HG03108 (cell line): ENCODE results near the gene PPIL6.

ENCODE experiments used
- ATAC-seq: cut with Tn5 transposase; IDR thresholded peaks from one replicate; pipeline ENCODE4 v1.9.1; 2021; ENCODE audit warnings: moderate library complexity; ENCODE audit not compliant: unreplicated experiment

Gene PPIL6

DNA sequence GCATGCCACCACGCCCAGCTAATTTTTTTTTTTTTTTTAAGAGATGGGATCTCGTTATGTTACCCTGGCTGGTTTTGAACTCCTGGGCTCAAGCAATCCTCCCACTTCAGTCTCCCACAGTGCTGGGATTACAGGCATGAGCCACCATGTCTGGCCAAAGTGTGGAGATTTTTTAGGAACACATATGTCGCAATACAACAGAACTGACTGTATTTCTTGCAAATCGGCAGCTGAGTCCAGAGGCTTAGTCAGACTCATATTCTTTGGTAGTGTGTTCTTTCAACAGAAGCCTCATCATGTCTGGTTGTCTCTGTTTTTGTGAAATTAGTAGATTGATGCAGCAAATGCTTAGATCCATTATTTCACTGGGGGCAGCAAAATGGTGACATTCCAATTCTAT lies 34.2 kb downstream of the PPIL6 start:
- no peak for ATAC-seq

- ATAC-seq: no peak
Measured at GRCh38 chr6:109397020-109397419, 43.4 kb downstream of the PPIL6 start.

DNA sequence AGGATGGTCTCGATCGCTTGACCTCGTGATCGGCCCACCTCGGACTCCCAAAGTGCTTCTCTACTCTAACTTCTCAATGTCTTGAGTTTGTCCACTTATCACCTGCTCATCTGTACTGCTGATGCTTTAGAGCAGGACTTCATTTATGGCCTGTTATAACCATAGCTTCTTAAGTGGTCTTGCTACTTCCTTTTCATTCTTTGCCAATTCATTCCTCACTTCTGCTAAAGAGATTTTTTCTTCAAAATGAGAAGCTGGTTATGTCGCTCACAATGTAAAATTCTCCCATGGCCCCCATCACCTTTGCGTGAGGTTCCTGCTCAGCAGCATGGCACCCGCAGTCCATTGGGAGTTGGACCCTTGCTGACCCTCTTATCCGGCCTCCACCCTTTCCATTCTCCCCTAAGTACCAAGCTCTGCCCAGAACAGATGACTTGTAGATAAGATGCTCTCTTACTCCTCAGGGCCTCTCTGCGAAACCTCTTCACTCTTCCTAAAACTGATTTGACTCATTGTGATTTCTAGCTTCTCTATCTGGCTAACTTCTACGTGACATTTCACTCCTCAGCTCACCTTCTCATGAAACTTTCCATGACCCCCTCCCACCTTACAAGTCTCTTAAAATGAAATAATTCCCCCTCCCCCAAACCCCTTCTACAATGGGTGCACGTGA lies 44.2 kb downstream of the PPIL6 start:
- ATAC-seq: no peak

- ATAC-seq: no peak
Measured at GRCh38 chr6:109393886-109394281, 46.5 kb downstream of the PPIL6 start.

DNA sequence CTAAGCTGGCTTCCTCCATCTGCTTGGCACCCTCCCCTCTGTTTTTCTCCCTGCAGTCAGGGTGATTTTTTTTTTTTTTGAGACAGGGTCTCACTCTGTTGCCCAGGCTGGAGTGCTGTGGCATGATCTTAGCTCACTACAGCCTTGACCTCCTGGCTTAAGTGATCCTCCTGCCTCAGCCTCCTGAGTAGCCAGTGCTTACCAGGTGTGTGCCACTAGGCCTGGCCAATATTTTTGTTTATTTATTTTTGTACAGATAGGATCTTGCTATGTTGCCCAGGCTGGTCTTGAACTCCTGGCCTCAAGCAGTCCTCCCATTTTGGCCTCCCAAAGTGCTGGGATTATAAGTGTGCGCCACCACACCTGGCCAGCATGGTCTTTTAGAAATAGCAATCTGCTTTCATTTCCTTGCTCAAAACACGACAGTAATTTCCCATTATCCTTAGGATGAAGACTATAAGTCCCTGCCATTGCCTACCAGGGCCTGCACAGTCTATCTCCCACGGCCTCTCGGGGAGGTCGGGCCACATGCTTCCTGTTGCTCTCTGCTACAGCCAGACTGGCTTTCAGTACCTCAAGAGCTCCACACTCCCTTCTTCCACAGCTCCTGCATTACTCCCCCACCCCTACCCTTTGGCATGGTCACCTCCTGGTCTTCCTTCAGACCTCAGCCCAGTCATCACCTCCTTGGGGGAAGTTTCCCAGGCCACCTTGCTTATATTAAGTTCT lies 47.1 kb downstream of the PPIL6 start:
- no peak for ATAC-seq

DNA sequence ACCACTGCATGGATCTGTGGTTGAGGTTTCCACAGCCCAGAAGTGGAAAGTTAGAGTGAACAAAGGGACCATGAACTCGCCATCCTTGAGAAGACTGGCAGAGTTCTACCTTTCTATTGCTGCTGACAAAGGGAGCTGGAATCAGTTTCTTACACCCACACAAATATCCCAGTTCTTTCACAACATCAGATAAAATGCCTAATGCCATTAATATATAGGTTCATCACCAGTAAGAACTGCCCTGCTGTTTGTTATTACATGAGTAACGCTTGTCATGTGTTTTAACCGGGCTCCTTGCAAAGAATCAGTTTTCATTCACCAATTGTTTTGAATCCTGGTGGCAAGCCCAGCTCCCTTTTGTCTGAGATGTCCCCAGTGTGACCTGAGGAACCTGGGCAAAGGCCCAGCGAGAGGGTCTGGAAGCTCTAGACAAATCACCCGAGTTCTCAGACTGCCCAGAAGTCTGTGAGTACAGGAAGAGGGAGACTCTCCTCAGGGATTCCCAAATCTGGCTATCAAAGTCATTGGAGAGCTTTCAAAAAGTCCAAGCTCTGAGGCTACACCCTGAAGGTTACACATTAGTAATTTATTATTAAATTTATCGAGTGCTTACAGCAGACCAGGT lies 50.7 kb downstream of the PPIL6 start:
- ATAC-seq: no peak

DNA sequence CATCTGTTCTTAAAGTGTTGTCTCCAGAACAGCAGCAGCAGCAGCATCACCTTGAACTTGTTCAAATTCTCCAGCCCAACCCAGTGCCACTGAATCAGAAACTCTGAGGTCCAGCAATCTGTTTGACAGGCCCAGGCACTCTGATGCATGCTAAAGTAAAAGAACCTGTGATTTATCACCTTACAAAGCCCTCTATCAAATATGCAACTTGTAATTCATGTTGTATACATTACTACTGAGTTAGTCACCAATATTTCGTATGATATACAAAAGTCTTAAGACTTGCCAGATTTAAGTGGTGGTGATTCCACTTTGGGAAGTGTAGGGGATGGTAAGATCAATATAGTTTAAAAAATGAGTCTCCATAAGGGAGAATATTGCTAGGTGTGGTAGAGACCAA lies 52.2 kb downstream of the PPIL6 start:
- no peak for ATAC-seq

DNA sequence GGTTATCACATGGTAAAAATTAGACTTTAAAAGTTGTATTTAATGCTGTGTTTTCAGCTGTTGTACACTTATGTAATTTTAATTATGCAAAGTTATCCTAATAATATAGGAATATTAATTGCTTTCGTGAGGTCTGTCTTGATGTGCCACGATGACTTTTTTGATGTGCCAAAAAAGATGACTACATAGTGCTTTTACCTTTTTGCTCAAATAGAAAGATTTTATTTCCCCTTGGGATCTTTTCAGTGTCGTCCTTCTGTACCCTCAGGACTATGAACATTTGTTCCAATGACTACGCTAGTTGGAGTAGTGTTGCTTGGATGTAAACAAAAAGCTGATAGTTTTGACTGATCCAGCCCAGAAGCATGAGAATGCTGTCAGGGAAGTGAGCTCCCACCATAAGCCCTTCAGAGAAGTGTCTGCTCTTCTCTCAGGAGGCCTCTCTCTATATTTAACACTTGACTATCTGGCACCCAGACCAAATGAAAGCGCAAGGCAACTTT lies 56.9 kb downstream of the PPIL6 start:
- no peak for ATAC-seq

- ATAC-seq: peak; percentile 56
Measured at GRCh38 chr6:109382576-109383437, 57.6 kb downstream of the PPIL6 start.

DNA sequence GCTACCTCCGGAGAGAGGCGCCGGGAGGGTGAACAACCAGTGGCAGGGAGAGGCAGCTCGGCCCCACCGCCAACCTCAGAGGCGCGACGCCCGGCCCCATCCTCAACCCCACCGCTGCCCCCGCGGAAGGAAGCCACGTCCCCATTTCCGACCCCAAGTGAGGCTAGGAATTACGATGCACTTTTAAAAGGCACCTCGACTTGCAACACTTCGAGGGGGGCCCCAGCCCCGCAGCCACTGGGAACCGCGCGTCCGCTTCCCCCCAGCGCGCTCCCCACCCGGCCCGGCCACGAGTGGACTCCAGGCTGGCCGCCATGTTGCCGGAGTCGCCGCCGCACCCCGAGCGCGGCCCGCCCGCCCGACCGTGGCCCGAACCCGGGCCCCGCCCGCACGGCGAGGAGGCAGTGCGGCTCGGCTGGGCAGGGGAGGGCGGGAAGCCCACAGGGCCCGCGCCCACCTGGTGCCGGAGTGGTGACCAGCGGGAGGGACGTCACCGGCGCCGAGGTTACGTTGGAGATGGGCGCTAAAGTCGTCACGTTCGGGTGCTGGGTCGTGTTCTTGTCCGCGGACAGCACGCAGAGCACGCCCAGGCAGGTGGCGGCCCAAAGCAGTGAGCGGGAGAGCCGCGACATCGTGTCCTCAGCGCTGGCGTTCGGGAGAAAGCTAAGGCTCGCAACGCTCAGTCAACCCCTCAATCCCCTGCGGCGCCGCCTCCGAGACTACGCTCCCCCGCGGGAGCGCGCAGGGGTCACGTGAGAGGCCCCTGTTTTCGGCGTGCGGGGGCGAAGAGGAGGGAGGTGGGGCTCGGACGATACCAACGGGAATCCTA lies 58.5 kb downstream of the PPIL6 start, which contains the start of gene CD164:
Gene CD164 (minus strand): TSS at position 721 of the 829 bp plus-strand sequence. CDS start 89 bp downstream, at position 632.
- peak; percentile 45 for ATAC-seq

DNA sequence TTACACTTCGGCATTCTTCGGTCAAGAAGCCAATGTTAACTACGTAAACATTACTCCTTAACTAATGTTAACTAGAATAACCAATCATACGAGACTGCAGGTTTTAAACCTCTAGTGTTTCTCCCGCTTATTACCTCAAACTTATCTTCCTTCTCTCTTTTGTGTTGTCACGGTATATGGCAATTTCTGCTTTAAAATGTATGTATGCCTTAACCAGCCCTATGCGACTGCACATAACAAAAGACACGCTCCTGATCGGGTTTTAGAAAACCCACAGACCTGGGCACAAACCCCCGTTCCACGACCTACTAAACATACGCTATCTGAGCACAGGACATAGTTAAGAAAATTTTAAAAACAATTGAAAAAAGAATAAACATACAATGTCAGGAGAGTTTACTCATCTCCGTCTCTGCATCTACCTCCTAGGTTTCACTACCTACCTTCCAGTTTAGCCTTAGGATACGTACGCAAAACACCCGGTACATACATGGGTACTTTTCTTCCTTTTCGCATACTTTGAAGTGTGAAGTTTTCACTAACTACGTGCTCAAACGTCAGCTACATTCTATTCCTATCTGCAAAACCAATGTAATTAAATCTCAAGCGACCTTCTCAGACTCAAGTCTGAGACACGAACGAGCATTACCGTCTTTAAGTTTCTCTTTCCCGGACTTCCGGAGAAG lies 59.2 kb downstream of the PPIL6 start:
- no peak for ATAC-seq

DNA sequence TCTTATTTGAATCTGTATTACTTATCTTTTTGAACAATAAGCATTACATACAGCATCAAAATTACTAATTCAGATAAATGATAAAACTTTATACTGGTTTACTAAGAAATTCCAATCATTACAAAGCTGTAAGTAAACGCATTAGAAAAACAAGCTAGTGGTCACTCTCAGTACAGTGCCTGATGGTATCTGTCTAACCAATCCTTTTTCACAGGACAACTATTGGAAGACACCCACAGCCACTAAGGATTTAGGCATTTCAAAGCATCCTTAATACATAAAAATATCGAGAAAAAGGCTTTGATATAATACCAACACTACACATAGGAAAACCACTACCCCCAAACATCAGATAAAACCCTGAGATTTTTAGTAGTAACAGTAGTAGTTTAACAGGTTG lies 60.7 kb downstream of the PPIL6 start:
- no peak for ATAC-seq

- ATAC-seq: no peak
Measured at GRCh38 chr6:109377717-109378116, 62.7 kb downstream of the PPIL6 start.

DNA sequence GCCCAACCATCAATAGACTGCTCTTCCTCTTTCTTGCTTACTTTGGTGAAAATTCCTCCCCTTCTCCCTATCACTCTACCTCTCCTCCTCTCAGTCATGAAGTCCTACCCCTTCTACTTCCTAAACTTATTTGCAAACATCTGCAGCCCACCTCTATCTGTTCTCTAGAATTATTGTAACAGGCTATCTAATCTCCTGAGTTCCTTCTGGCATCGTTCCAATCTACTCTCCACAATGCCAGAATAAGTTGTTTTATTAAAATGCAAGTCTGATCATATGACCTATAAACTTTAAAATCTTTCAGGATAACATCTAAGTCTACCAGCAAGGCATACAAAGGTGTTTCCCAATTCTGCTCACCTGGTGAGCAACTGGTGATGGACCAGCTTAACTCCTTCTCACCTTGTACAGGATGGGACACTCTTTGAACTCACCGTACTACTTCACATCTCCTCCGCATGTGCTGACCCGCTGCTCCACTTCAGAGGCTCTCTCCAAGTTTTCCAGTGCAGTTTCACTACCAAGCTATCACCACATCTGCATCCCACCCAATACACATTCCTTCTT lies 66.0 kb downstream of the PPIL6 start:
- ATAC-seq: no peak

DNA sequence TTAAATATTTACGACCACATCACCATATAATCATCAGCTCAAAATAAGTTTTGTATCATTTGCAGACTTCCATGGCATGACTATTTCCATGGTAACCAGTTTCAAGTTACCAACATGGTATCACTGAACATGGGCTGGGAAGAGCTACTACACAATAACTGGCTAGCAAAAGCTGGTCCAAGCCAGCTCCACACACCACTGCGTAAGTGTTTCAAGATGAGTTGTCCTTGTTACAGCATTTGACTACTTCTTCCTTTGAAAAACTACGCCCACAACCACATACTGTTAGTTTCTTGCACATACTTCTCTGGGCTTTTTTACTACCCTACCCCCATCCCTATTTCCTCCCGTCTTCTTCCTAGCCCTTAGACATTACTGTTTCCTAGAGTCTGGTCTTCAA lies 66.7 kb downstream of the PPIL6 start:
- peak; percentile 93 for ATAC-seq

DNA sequence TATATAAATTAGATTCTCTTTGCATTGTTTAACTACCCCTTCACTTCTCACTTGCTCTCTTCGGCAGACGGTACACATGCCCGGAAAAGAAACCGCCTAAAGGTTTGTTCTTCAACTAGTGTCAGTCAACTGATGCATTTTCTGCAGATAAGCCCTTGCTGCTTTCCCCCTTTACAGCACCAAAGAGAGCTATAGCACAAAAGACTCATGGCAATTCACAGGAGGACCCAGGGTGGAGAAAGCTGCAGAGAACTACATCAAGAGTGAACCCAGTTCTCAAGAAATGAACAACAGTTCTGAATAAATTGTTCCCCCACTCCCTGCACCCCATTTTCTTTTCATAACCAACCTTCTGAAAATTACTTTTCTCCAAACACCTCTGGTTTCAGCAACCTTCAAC lies 67.1 kb downstream of the PPIL6 start:
- ATAC-seq: peak; percentile 12

- no peak for ATAC-seq
Measured at GRCh38 chr6:109372130-109372529, 68.3 kb downstream of the PPIL6 start.

DNA sequence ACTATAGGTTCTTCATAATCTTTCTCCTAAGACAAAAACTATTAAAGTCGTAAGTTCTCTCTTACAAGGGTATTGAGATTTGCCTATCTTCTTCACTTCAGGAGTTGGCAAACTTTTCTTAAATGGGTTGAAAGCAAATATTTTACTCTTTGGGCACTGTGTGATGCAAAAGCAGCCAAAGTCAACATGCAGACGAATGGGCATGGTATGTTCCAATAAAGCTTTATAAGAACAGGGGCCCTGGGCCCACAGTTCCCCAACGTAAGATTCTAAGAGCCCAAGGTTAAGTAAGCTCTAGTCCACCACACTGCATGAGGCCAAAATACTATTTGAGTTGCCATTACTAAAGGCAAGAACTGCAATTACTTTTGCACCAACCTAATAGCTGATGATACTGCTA lies 69.6 kb downstream of the PPIL6 start:
- no peak for ATAC-seq

DNA sequence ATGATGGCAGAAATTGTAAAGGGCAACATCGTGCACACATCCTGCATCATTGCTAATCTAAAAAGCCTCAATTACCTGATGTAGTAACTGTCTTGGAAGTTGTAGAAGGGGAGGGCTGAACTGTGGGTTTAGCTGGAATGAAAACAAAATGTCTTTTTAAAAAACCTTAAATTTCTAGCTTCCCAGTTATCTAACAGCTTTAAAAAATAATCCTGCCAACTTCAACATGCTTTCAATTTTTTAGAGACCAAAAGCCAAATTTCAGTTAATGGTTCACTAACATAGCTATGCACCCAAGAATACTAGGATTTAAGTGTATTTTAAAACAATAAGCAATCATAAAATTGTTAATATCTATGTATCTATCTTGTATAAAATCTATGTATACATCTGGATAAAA lies 70.1 kb downstream of the PPIL6 start:
- ATAC-seq: no peak
